Endothelial cell of hepatic sinusoid (primary cell): Measurements from ENCODE around the gene PLA2G2D.

ENCODE experiments used
- in situ Hi-C: cut with HindIII; loops from 2 replicates; pipeline ENCODE4 v1.10.0; 2017; ENCODE audit warnings: low sequenced_read_pairs

PLA2G2D gene

GRCh38 chr1:20090641-20091040, 28.7 kb downstream of the PLA2G2D start:
- in situ Hi-C loops, result loop anchor here (5.0 kb wide), 1 partner anchor 82 kb away; no protein-coding TSS in a partner anchor

- in situ Hi-C loops, result loop anchor here (5.0 kb wide), 1 partner anchor 82 kb away; no protein-coding TSS in a partner anchor
Observed at GRCh38 chr1:20090119-20090518, 29.2 kb downstream of the PLA2G2D start.

GRCh38 chr1:20089328-20090077, 29.8 kb downstream of the PLA2G2D start:
- in situ Hi-C loops, result loop anchor here (5.0 kb wide), 1 partner anchor 83 kb away; no protein-coding TSS in a partner anchor

GRCh38 chr1:20087668-20088067, 31.7 kb downstream of the PLA2G2D start:
- in situ Hi-C loops, result no loop called here

- in situ Hi-C loops, result no loop called here
Observed at GRCh38 chr1:20086800-20087199, 32.5 kb downstream of the PLA2G2D start.

GRCh38 chr1:20083178-20083944, 36.0 kb downstream of the PLA2G2D start:
- in situ Hi-C loops, result no loop called here

- in situ Hi-C loops, result no loop called here
Observed at GRCh38 chr1:20082772-20083171, 36.6 kb downstream of the PLA2G2D start.

- in situ Hi-C loops, result no loop called here
Observed at GRCh38 chr1:20081353-20081810, 38.0 kb downstream of the PLA2G2D start.

GRCh38 chr1:20080441-20081352, 38.6 kb downstream of the PLA2G2D start:
- in situ Hi-C loops, result no loop called here

GRCh38 chr1:20079661-20080305, 39.6 kb downstream of the PLA2G2D start:
- in situ Hi-C loops, result no loop called here

- in situ Hi-C loops, result no loop called here
Observed at GRCh38 chr1:20078711-20079110, 40.6 kb downstream of the PLA2G2D start.

GRCh38 chr1:20078171-20078651, 41.1 kb downstream of the PLA2G2D start:
- in situ Hi-C loops, result no loop called here

- in situ Hi-C loops, result no loop called here
Observed at GRCh38 chr1:20076710-20077461, 42.5 kb downstream of the PLA2G2D start.

- in situ Hi-C loops, result no loop called here
Observed at GRCh38 chr1:20076223-20076622, 43.1 kb downstream of the PLA2G2D start.

GRCh38 chr1:20075345-20075744, 44.0 kb downstream of the PLA2G2D start:
- in situ Hi-C loops, result no loop called here

- in situ Hi-C loops, result no loop called here
Observed at GRCh38 chr1:20074725-20075171, 44.6 kb downstream of the PLA2G2D start.

GRCh38 chr1:20074055-20074724, 45.1 kb downstream of the PLA2G2D start:
- in situ Hi-C loops, result no loop called here

- in situ Hi-C loops, result no loop called here
Observed at GRCh38 chr1:20073256-20073655, 46.1 kb downstream of the PLA2G2D start.

GRCh38 chr1:20072771-20073170, 46.6 kb downstream of the PLA2G2D start:
- in situ Hi-C loops, result no loop called here
